ENCODE data around the gene RP9. TPM values are rescaled to one million over a fixed set of nuclear protein-coding genes. Genes with fewer than 3 reads are reported as not detected.

RP9 gene
- total RNA-seq, 4 donors from 2014 or later: 8.7 to 20.2 (median 12.8) TPM

GRCh38 chr7:33062023-33062781, 47.0 kb downstream of the RP9 start, which contains the start of gene NT5C3A:
Gene NT5C3A (minus strand): TSS chr7:33062776. CDS start chr7:33062705, 71 bp downstream.
- no peak for TF ChIP-seq CTCF (IDR thresholded peaks at IDR 0.05; ENCODE audit: low read depth)

GRCh38 chr7:33061282-33061937, 47.8 kb downstream of the RP9 start:
- TF ChIP-seq CTCF (IDR thresholded peaks at IDR 0.05; ENCODE audit: low read depth): no peak

- no peak for TF ChIP-seq CTCF (IDR thresholded peaks at IDR 0.05; ENCODE audit: low read depth)
These were observed 49.6 kb downstream of the RP9 start for GRCh38 chr7:33059635-33060034.

DNA sequence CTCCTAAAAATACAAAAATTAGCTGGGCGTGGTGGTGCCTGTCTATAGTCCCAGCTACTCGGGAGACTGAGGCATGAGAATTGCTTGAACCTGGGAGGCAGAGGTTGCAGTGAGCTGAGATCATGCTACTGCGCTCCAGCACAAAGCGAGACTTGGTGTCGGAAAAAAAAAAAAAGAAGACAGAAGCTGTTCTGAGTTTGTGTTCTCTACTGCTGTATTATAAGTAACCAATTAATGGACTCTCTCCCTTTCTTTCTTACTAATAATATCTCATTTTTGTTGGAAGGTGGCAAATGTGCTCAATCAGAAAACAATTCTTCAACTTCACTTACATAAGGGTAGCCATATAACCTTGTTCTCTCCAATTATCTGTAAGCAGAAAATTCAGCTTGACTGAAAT, 54.0 kb downstream of the RP9 start:
- TF ChIP-seq CTCF (IDR thresholded peaks at IDR 0.05; ENCODE audit: low read depth): no peak

- TF ChIP-seq CTCF (IDR thresholded peaks at IDR 0.05; ENCODE audit: low read depth): no peak
These were observed 54.8 kb downstream of the RP9 start for GRCh38 chr7:33054261-33054964.

- TF ChIP-seq CTCF (IDR thresholded peaks at IDR 0.05; ENCODE audit: low read depth): no peak
These were observed 55.5 kb downstream of the RP9 start for GRCh38 chr7:33053721-33054120.

All from subcutaneous adipose tissue (tissue), 4 donors.